K562 (cell line): ENCODE data around the gene ICA1. TPM values are rescaled to one million over a fixed set of nuclear protein-coding genes. Genes with fewer than 3 reads are reported as not detected.

Source experiments
- ATAC-seq: fragments of 200-7000 bp; cut with Tn5 transposase; 3 replicates; pipeline ENCODE4 v1.9.1; 2020; ENCODE audit warnings: moderate library complexity
- BruUV-seq: library from RNA; stranded (reverse); fragments of 400-500 nt; replicated peaks from 2 replicates; lab custom pipeline; 2021; lab: Mats Ljungman, UMichigan
- CTCF ChIA-PET: fragments of 300-600 bp; formaldehyde crosslinking; extraction: SDS; loops from one replicate; lab custom pipeline; 2021; ENCODE audit warnings: low intra/inter-chr PET ratio; lab: Yijun Ruan, JAX
- POLR2A ChIA-PET: fragments of 300-600, 350-650 bp; sonication (Branson Sonifier 250); formaldehyde crosslinking; extraction: SDS; loops from one replicate; lab custom pipeline; 2021; ENCODE audit warnings: antibody characterized with exemption, inconsistent platforms; lab: Yijun Ruan, JAX
- DNase-seq, 4 experiments: peaks; one replicate each; pipeline versions ENCODE4 v3.0.0 to v3.0.0-alpha.2; 2011 to 2018; ENCODE audit warnings: low spot score in 3 of 4, mixed read lengths in 3 of 4; ENCODE audit errors: extremely low read depth in 1 of 4
- FAIRE-seq: peaks from 2 replicates; lab custom pipeline; 2011; peaks lifted over from hg19 to GRCh38; lab: Jason Lieb, UNC
- H2AFZ ChIP-seq: 2 replicates; pipeline ENCODE4 v1.6.0; 2011; ENCODE audit warnings: low read depth, low read length, control low read depth, inconsistent platforms
- H3K27ac ChIP-seq: fragments of 200-600 bp; 3 replicates; pipeline ENCODE4 v1.8.0; 2011; ENCODE audit warnings: low read depth, mild to moderate bottlenecking, control low read depth, inconsistent platforms, low read length, moderate library complexity, mixed read lengths; ENCODE audit errors: extremely low read depth
- H3K27me3 ChIP-seq, 2 experiments: fragments of 300-600 bp in 1 of 2; 2 replicates in 1 of 2; 3 replicates in 1 of 2; pipeline versions ENCODE4 v1.6.0 to v1.8.0; 2011; ENCODE audit warnings: inconsistent platforms in 2 of 2, low read length in 2 of 2, mild to moderate bottlenecking in 1 of 2, mixed read lengths in 1 of 2, moderate library complexity in 1 of 2; ENCODE audit not compliant: control insufficient read depth in 2 of 2, insufficient read depth in 2 of 2
- H3K36me3 ChIP-seq: fragments of 300-600 bp; 3 replicates; pipeline ENCODE4 v1.8.0; 2011; ENCODE audit warnings: mild to moderate bottlenecking, low read length, inconsistent platforms; ENCODE audit not compliant: control insufficient read depth, insufficient read depth
- H3K4me1 ChIP-seq, 2 experiments: fragments of 200-600 bp in 1 of 2; replicated peaks in 1 of 2; 2 replicates in 1 of 2; 3 replicates in 1 of 2; pipeline versions ENCODE4 v1.5.1 to v1.8.0; 2011; ENCODE audit warnings: inconsistent platforms in 2 of 2, low read length in 2 of 2, mild to moderate bottlenecking in 1 of 2, mixed read lengths in 1 of 2, moderate library complexity in 1 of 2; ENCODE audit not compliant: control insufficient read depth in 2 of 2, insufficient read depth in 2 of 2
- H3K4me2 ChIP-seq: 2 replicates; pipeline ENCODE4 v1.6.1; 2011; ENCODE audit warnings: low read length, control low read depth, inconsistent platforms, mixed read lengths; ENCODE audit not compliant: insufficient read depth
- H3K4me3 ChIP-seq: fragments of 200-600 bp; sonication (generic), shearing (Covaris generic); 2 replicates; pipeline ENCODE4 v1.5.1; 2016; ENCODE audit warnings: control low read depth, inconsistent platforms
- H3K79me2 ChIP-seq: fragments of 200-600 bp; 3 replicates; pipeline ENCODE4 v1.8.0; 2011; ENCODE audit warnings: low read length, inconsistent platforms; ENCODE audit not compliant: control insufficient read depth, insufficient read depth
- H3K9ac ChIP-seq, 2 experiments: 2 replicates each; pipeline versions ENCODE4 v1.6.0 to v1.6.1; 2011; ENCODE audit warnings: low read depth in 2 of 2, low read length in 2 of 2, control low read depth in 1 of 2, inconsistent platforms in 1 of 2, mild to moderate bottlenecking in 1 of 2, mixed read lengths in 1 of 2; ENCODE audit not compliant: insufficient read depth in 1 of 2
- H3K9me1 ChIP-seq: one replicate; pipeline ENCODE4 v1.6.0; 2011; ENCODE audit warnings: inconsistent platforms, mild to moderate bottlenecking, low read length, moderate library complexity; ENCODE audit not compliant: control insufficient read depth, insufficient read depth
- H3K9me3 ChIP-seq: replicated peaks from 2 replicates; pipeline ENCODE4 v1.5.1; 2011; ENCODE audit warnings: low read depth, low read length, inconsistent platforms; ENCODE audit not compliant: control insufficient read depth, insufficient read depth
- H4K20me1 ChIP-seq: replicated peaks from 2 replicates; pipeline ENCODE4 v1.6.1; 2011; ENCODE audit warnings: low read length, inconsistent platforms, mixed read lengths; ENCODE audit not compliant: control insufficient read depth, insufficient read depth
- HMG20A ChIP-seq: fragments of 450-650 bp; formaldehyde crosslinking; conservative IDR thresholded peaks from 2 replicates; pipeline ENCODE4 v1.4.0; 2020; ENCODE audit warnings: mild to moderate bottlenecking, mixed read lengths
- NFIC ChIP-seq: fragments of 450-650 bp; IDR thresholded peaks from 2 replicates; pipeline ENCODE4 v1.6.1; 2017; ENCODE audit warnings: mild to moderate bottlenecking, inconsistent platforms
- XRCC4 ChIP-seq: IDR thresholded peaks from one replicate; pipeline ENCODE4 v1.6.1; 2011; ENCODE audit not compliant: insufficient read depth, insufficient read length; ENCODE audit errors: extremely low read depth
- ZNF121 ChIP-seq: sonication (generic); formaldehyde crosslinking; conservative IDR thresholded peaks from 2 replicates; pipeline ENCODE4 v1.8.0; 2022; ENCODE audit warnings: missing genetic modification reagents
- ZNF507 ChIP-seq: conservative IDR thresholded peaks from 2 replicates; pipeline ENCODE4 v1.6.1; 2017; ENCODE audit warnings: missing genetic modification characterization, missing compliant biosample characterization
- in situ Hi-C: fragments of 300-500 bp; cut with MboI; formaldehyde crosslinking; loops from 4 replicates; pipeline ENCODE4 v1.15.0; 2018; ENCODE audit warnings: inconsistent platforms, mixed read lengths
- intact Hi-C: fragments of 100-400 bp; cut with micrococcal nuclease; formaldehyde crosslinking; loops from 2 replicates; pipeline ENCODE4 v1.14.2; 2022
- polyA plus RNA-seq, 8 experiments: library from polyadenylated mRNA; depleted of rRNA in 4 of 8; stranded (reverse) in 5 of 8; unstranded in 3 of 8; fragments of >200 nt; fragmentation: Nextera tagmentation in 2 of 8; fragmentation: Illumina TruSeq in 1 of 8; extraction: Ambion mirVana in 2 of 8; extraction: Trizol in 1 of 8; gene quantifications; 2 replicates each; pipeline versions ENCODE4 v1.2.1 to v1.2.3, GENCODE V29; 2011 to 2014; ENCODE audit warnings: inconsistent platforms in 1 of 8, missing spikeins in 1 of 8
- total RNA-seq, 7 experiments: library from RNA; depleted of rRNA in 6 of 7; stranded (reverse); fragments of >200 nt in 6 of 7; fragmentation: Illumina TruSeq in 2 of 7; extraction: Trizol in 2 of 7; gene quantifications; 2 replicates each; pipeline versions ENCODE4 v1.2.1 to v1.2.3, GENCODE V29; 2011 to 2021; ENCODE audit warnings: low replicate concordance in 1 of 7
- TF ChIP-seq, protein P1 (sequence below): IDR thresholded peaks from 2 replicates; pipeline ENCODE4 v1.6.1; 2011; ENCODE audit not compliant: insufficient read length; ENCODE audit errors: extremely low read depth
- TF ChIP-seq, protein P2 (sequence below): sonication (generic); formaldehyde crosslinking; IDR thresholded peaks from 2 replicates; pipeline ENCODE4 v1.5.0; 2020; ENCODE audit warnings: missing genetic modification reagents
- TF ChIP-seq, protein P3 (sequence below): sonication (generic); formaldehyde crosslinking; IDR thresholded peaks from 2 replicates; pipeline ENCODE4 v1.8.1; 2023; ENCODE audit warnings: mild to moderate bottlenecking, missing genetic modification reagents

ICA1 gene
- total and polyA plus RNA-seq, 9 of the 15 experiments (the other 6 are each of a cell fraction or from before 2014, with no cell fraction given), result 7.1 to 22.3 (median 16.4) TPM

DNA sequence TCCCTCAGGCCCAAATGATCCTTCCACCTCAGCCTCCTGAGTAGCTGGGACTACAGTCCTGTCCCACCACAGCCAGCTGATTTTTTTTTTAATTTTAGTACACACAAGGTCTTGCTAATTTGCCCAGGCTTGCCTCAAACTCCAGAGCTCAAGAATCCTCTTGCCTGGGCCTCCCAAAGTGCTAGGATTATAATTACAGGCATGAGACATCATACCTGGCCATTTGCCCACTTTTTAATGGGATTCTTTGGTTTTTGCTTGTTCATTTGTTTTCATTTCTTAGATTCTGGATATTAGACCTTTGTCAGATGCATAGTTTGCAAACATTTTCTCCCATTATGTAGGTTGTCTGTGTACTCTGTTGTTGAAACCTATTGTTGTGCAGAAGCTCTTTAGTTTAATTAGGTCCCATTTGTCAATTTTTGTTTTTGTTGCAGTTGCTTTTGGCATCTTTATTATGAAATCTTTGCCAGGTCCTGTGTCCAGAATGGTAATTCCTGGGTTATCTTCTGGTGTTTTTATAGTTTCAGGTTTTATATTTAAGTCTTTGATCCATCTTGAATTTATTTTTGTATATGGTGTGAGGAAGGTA, 198.2 kb downstream of the ICA1 start:
- Histone ChIP-seq H3K27ac (no peak overlapping the region), H2AFZ (no peak overlapping the region)
- TF ChIP-seq NFIC (peak; percentile 32; the same call in 1 of the 2 replicates), ZNF121 (CRISPR knock-in tag) (peak; percentile 84), ZNF507 (tag) (no peak), XRCC4 (no peak), HMG20A (CRISPR knock-in tag) (no peak)
- TF ChIP-seq, protein P1, sequence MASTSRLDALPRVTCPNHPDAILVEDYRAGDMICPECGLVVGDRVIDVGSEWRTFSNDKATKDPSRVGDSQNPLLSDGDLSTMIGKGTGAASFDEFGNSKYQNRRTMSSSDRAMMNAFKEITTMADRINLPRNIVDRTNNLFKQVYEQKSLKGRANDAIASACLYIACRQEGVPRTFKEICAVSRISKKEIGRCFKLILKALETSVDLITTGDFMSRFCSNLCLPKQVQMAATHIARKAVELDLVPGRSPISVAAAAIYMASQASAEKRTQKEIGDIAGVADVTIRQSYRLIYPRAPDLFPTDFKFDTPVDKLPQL, result no peak
- TF ChIP-seq, protein P2, sequence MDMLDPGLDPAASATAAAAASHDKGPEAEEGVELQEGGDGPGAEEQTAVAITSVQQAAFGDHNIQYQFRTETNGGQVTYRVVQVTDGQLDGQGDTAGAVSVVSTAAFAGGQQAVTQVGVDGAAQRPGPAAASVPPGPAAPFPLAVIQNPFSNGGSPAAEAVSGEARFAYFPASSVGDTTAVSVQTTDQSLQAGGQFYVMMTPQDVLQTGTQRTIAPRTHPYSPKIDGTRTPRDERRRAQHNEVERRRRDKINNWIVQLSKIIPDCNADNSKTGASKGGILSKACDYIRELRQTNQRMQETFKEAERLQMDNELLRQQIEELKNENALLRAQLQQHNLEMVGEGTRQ, result no peak
- TF ChIP-seq, protein P3, sequence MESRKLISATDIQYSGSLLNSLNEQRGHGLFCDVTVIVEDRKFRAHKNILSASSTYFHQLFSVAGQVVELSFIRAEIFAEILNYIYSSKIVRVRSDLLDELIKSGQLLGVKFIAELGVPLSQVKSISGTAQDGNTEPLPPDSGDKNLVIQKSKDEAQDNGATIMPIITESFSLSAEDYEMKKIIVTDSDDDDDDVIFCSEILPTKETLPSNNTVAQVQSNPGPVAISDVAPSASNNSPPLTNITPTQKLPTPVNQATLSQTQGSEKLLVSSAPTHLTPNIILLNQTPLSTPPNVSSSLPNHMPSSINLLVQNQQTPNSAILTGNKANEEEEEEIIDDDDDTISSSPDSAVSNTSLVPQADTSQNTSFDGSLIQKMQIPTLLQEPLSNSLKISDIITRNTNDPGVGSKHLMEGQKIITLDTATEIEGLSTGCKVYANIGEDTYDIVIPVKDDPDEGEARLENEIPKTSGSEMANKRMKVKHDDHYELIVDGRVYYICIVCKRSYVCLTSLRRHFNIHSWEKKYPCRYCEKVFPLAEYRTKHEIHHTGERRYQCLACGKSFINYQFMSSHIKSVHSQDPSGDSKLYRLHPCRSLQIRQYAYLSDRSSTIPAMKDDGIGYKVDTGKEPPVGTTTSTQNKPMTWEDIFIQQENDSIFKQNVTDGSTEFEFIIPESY, result 0 out of 2 replicates have a peak, but pooled peaks have one; percentile 8
- TF ChIP-seq, all 486 proteins: peak for 3
- ChIA-PET CTCF (no interaction called here), POLR2A (interaction anchor here (1.0 to 1.3 kb wide), 2 partner anchors 10 to 12 kb away, joined by 3 to 4 read pairs; no protein-coding TSS in a partner anchor)
- Histone ChIP-seq H3K4me2 (no peak overlapping the region), H3K4me1 (no peaks in the 10 kb centered on the region; a peak in 1 of 5 replicates), H3K9me3 (no peaks in the 10 kb centered on the region), H3K9me1 (no peaks in the 10 kb centered on the region), H3K27me3 (no peaks in the 10 kb centered on the region), H3K36me3 (no peaks in the 10 kb centered on the region), H4K20me1 (no peaks in the 10 kb centered on the region), H3K9ac (no peak overlapping the region), H3K79me2 (no peaks in the 10 kb centered on the region), H3K4me3 (no peak overlapping the region)
- ATAC-seq (no peak), DNase-seq (no peak), FAIRE-seq (no peak)
- intact Hi-C loops, result no loop called here
- in situ Hi-C loops, result no loop called here
- BruUV-seq, result no TSS peak
